WI38 (cell line): ENCODE data around the gene SMIM26.

Source experiments
- H3K4me3 ChIP-seq: 2 replicates; pipeline ENCODE4 v1.5.1; 2011; ENCODE audit warnings: low read depth, mild to moderate bottlenecking, control low read depth, low read length
- CTCF ChIP-seq: IDR thresholded peaks from 2 replicates; pipeline ENCODE4 v1.5.1; 2012; ENCODE audit warnings: low read depth, mild to moderate bottlenecking, control low read depth, low read length

SMIM26 gene

GRCh38 chr20:18578581-18578980 is 11.3 kb downstream of the SMIM26 start:
- TF ChIP-seq CTCF = no peak
- no peak overlapping the region for H3K4me3 ChIP-seq

- TF ChIP-seq CTCF = no peak
- no peak overlapping the region for H3K4me3 ChIP-seq
Observed at GRCh38 chr20:18580012-18580411, 12.8 kb downstream of the SMIM26 start.

- H3K4me3 ChIP-seq = no peak overlapping the region
- no peak for TF ChIP-seq CTCF
Observed at GRCh38 chr20:18585134-18585533, 17.9 kb downstream of the SMIM26 start.

- peak within 1 kb of the TSS; percentile 71 for H3K4me3 ChIP-seq
- TF ChIP-seq CTCF = peak; percentile 45
Observed at GRCh38 chr20:18587665-18588573, 20.7 kb downstream of the SMIM26 start, which contains the start of gene DTD1. Gene DTD1 (plus strand): TSS chr20:18588054. CDS start chr20:18588073, 19 bp downstream.

- no peak for TF ChIP-seq CTCF
Observed at GRCh38 chr20:18588574-18588933, 21.3 kb downstream of the SMIM26 start.

GRCh38 chr20:18589941-18590674 is 22.9 kb downstream of the SMIM26 start:
- no peak for TF ChIP-seq CTCF

More at GRCh38 chr20:18588574-18588933, 21.3 kb downstream of the SMIM26 start:
- peak overlapping the region; percentile 71 for H3K4me3 ChIP-seq

GRCh38 chr20:18596270-18596669 is 29.0 kb downstream of the SMIM26 start:
- H3K4me3 ChIP-seq = no peak overlapping the region
- no peak for TF ChIP-seq CTCF

More at GRCh38 chr20:18589941-18590674, 22.9 kb downstream of the SMIM26 start:
- H3K4me3 ChIP-seq = no peak overlapping the region
